Calu3 (cell line): ENCODE measurements around the gene RPL22. TPM values are rescaled to one million over a fixed set of nuclear protein-coding genes. Genes with fewer than 3 reads are reported as not detected.

Experiments used
- BruUV-seq: library from RNA; stranded (reverse); fragments of 400-500 nt; replicated peaks from 2 replicates; lab custom pipeline; 2021; lab: Mats Ljungman, UMichigan
- CTCF ChIA-PET: fragments of 300-600 bp; sonication (Branson Sonifier 250); formaldehyde crosslinking; loops from one replicate; lab custom pipeline; 2022; ENCODE audit warnings: antibody characterized with exemption; lab: Charles Lee
- DNase-seq: peaks from one replicate; pipeline ENCODE4 v3.0.0; 2022
- H3K27ac Mint-ChIP-seq: one replicate; pipeline ENCODE4 v1.8.0; 2022; ENCODE audit warnings: mixed read lengths; ENCODE audit not compliant: unreplicated experiment
- H3K27me3 Mint-ChIP-seq: one replicate; pipeline ENCODE4 v1.8.0; 2022; ENCODE audit warnings: mixed read lengths; ENCODE audit not compliant: unreplicated experiment
- H3K36me3 Mint-ChIP-seq: one replicate; pipeline ENCODE4 v1.8.0; 2022; ENCODE audit warnings: mild to moderate bottlenecking, moderate library complexity, mixed read lengths; ENCODE audit not compliant: insufficient read depth, unreplicated experiment
- H3K4me1 Mint-ChIP-seq: one replicate; pipeline ENCODE4 v1.8.0; 2022; ENCODE audit warnings: mild to moderate bottlenecking, low read depth, mixed read lengths; ENCODE audit not compliant: unreplicated experiment
- H3K4me3 Mint-ChIP-seq: one replicate; pipeline ENCODE4 v1.8.0; 2022; ENCODE audit warnings: mild to moderate bottlenecking, low read depth, moderate library complexity, mixed read lengths; ENCODE audit not compliant: unreplicated experiment
- H3K9me3 Mint-ChIP-seq: one replicate; pipeline ENCODE4 v1.8.0; 2022; ENCODE audit warnings: low read depth, mixed read lengths; ENCODE audit not compliant: unreplicated experiment
- intact Hi-C: fragments of 100-400 bp; cut with micrococcal nuclease; formaldehyde crosslinking; loops from one replicate; pipeline ENCODE4 v1.10.0; 2022; ENCODE audit not compliant: unreplicated experiment
- total RNA-seq: library from RNA; stranded (reverse); gene quantifications from 2 replicates; pipeline ENCODE4 v1.2.3, GENCODE V29; 2022
- TF ChIP-seq, protein P1 (sequence below): fragments of 200-600 bp; IDR thresholded peaks from one replicate; pipeline ENCODE4 v1.8.0; 2022; ENCODE audit warnings: antibody characterized with exemption; ENCODE audit not compliant: unreplicated experiment

The RPL22 gene
- total RNA-seq, 1 experiment from 2014 or later, result 259 TPM

GRCh38 chr1:6183520-6183989, 15.8 kb downstream of the RPL22 start:
- no TSS peak for BruUV-seq
- DNase-seq, result no peak
- H3K27ac Mint-ChIP-seq, result no peak overlapping the region
- TF ChIP-seq, protein P1, sequence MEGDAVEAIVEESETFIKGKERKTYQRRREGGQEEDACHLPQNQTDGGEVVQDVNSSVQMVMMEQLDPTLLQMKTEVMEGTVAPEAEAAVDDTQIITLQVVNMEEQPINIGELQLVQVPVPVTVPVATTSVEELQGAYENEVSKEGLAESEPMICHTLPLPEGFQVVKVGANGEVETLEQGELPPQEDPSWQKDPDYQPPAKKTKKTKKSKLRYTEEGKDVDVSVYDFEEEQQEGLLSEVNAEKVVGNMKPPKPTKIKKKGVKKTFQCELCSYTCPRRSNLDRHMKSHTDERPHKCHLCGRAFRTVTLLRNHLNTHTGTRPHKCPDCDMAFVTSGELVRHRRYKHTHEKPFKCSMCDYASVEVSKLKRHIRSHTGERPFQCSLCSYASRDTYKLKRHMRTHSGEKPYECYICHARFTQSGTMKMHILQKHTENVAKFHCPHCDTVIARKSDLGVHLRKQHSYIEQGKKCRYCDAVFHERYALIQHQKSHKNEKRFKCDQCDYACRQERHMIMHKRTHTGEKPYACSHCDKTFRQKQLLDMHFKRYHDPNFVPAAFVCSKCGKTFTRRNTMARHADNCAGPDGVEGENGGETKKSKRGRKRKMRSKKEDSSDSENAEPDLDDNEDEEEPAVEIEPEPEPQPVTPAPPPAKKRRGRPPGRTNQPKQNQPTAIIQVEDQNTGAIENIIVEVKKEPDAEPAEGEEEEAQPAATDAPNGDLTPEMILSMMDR, result no peak
- CTCF ChIA-PET, result no interaction called here
- no peak overlapping the region for H3K4me3 Mint-ChIP-seq
- H3K4me1 Mint-ChIP-seq, result no peaks in the 10 kb centered on the region
- H3K9me3 Mint-ChIP-seq, result no peaks in the 10 kb centered on the region
- H3K36me3 Mint-ChIP-seq, result peaks cover 30% of the 10 kb centered on the region
- intact Hi-C loops, result no loop called here
- H3K27me3 Mint-ChIP-seq, result peaks cover 20% of the 10 kb centered on the region

DNA sequence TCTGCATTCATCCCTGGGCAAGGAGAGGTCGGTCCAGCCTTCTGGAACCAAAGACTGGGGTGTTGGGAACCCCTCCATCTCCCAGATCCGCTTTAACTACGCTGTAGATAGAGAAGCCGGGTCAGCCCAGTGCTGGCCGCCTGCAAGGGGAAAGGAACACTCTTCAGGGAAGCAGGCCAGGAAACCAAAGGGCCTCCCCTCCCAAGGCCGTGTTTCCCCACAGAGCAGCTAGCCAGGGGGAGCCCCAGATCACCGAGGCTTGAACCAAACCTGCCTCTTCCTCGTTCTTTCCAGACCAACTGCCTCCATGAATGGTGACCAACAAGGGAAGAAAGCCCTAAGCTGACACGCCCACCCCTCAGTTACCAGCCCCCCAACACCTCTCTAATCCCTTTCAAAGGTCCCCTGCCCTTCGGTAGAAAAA, 18.0 kb downstream of the RPL22 start:
- peaks cover 32% of the 10 kb centered on the region for H3K36me3 Mint-ChIP-seq
- no peaks in the 10 kb centered on the region for H3K9me3 Mint-ChIP-seq
- intact Hi-C loops, result no loop called here
- peak overlapping the region; percentile 16 for H3K4me3 Mint-ChIP-seq
- TF ChIP-seq, protein P1, result no peak
- H3K27me3 Mint-ChIP-seq, result peaks cover 39% of the 10 kb centered on the region
- no peaks in the 10 kb centered on the region for H3K4me1 Mint-ChIP-seq
- H3K27ac Mint-ChIP-seq, result no peak overlapping the region
- no peak for DNase-seq
- no TSS peak for BruUV-seq
- CTCF ChIA-PET, result interaction anchor here (1.0 kb wide), 1 partner anchor 23 kb away, joined by 4 read pairs; no protein-coding TSS in a partner anchor

DNA sequence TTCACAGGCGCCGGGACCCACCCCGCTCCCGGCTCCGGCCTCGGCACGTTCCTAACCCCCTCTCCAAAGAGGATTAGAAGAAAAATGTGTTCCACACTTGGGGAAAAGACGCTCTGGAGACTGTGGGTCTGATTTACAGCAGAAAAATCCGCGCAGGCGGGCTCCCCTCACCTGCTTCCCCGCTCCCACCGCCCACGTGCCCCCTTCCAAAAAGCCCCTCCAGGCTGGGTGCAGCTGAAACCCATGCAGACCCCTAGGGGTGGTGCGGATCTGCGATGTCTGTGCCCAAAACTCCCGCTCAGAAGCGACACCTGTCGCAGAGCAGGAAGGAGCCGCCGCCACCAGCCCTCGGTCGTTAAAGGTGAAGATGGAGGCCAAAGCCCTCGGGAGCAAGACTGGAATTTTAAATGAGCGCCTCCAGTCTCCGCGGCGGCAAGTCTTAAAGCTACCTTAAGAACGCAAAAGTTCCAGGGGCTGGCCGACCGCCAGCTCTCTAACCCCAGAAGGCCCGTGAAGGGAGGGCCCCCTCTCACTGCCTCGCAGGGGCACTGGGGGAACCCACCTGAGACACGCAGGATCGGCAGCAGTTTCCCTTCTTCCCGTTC, 18.6 kb downstream of the RPL22 start:
- intact Hi-C loops, result no loop called here
- no peak for DNase-seq
- CTCF ChIA-PET, result interaction anchor here (1.0 kb wide), 1 partner anchor 24 kb away, joined by 4 read pairs; no protein-coding TSS in a partner anchor
- Mint-ChIP-seq H3K4me1 (no peaks in the 10 kb centered on the region), H3K4me3 (peak overlapping the region; percentile 16), H3K36me3 (peaks cover 27% of the 10 kb centered on the region), H3K9me3 (no peaks in the 10 kb centered on the region), H3K27ac (no peak overlapping the region), H3K27me3 (peaks cover 39% of the 10 kb centered on the region)
- TF ChIP-seq, protein P1, result no peak
- no TSS peak for BruUV-seq

DNA sequence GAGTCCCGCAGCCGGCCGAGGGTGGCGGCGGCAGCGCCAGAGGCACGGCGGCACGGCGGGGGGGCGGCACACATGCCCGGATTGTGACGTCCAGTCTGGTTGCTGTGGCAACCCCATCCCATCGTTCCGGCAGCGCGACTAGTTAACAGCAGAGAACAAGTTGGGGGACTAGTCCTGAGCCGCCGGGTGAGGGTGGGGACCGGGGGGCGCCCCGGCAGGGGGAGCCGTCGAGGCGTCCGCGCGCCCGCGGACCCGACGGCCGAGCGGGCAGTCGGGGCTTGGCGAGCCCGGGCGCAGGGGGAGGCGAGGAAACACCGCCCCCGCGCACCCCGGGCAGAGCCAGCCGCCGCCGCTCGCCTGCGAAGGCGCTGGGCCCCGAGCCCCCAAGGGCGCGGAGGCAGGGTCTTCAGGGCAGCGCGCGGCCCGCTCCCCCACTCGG, 19.1 kb downstream of the RPL22 start, which contains the start of gene CHD5:
TSS of gene CHD5 (minus strand) at position 54 of the 439 bp plus-strand sequence. CDS start 298 bp downstream, outside the sequence.
- intact Hi-C loops, result no loop called here
- peak; percentile 41 for DNase-seq
- CTCF ChIA-PET, result interaction anchor here (1.0 kb wide), 1 partner anchor 24 kb away, joined by 4 read pairs; no protein-coding TSS in a partner anchor
- Mint-ChIP-seq H3K27me3 (peaks cover 39% of the 10 kb centered on the region), H3K4me1 (no peaks in the 10 kb centered on the region), H3K36me3 (peaks cover 24% of the 10 kb centered on the region), H3K4me3 (peak within 1 kb of the TSS; percentile 64), H3K27ac (no peak within 1 kb of the TSS), H3K9me3 (no peaks in the 10 kb centered on the region)
- TF ChIP-seq, protein P1, result no peak
- no TSS peak for BruUV-seq
